A549 treated with AZD9567 at 1 μM for 4 hours (cell line): Measurements from ENCODE around the gene BTK. TPM values are rescaled to one million over a fixed set of nuclear protein-coding genes. Genes with fewer than 3 reads are reported as not detected.

Source experiments
- total RNA-seq: library from RNA; stranded (reverse); fragments of 200-300 nt; extraction: Qiagen RNA extraction; gene quantifications from 5 replicates; pipeline ENCODE4 v1.2.3, GENCODE V29; 2022; ENCODE audit not compliant: insufficient read depth

Gene BTK
- 0.11 to 0.20 TPM (median 0.16 TPM) in 4 of 5 replicates, not detected in the other for total RNA-seq

GRCh38 chrX:101385795-101386541 is at the start of gene BTK:
Gene BTK, minus strand, starts transcription at chrX:101386191. Its CDS starts 10,907 bp downstream, at chrX:101375284.

GRCh38 chrX:101407748-101408531 is 21.9 kb upstream of the BTK start, which contains the start of the genes GLA and HNRNPH2:
Gene GLA, minus strand, starts transcription at chrX:101407925. Its CDS starts 22 bp downstream, at chrX:101407903.
Gene HNRNPH2, plus strand, starts transcription at chrX:101408222. Its CDS starts 3,767 bp downstream, at chrX:101411989.

DNA sequence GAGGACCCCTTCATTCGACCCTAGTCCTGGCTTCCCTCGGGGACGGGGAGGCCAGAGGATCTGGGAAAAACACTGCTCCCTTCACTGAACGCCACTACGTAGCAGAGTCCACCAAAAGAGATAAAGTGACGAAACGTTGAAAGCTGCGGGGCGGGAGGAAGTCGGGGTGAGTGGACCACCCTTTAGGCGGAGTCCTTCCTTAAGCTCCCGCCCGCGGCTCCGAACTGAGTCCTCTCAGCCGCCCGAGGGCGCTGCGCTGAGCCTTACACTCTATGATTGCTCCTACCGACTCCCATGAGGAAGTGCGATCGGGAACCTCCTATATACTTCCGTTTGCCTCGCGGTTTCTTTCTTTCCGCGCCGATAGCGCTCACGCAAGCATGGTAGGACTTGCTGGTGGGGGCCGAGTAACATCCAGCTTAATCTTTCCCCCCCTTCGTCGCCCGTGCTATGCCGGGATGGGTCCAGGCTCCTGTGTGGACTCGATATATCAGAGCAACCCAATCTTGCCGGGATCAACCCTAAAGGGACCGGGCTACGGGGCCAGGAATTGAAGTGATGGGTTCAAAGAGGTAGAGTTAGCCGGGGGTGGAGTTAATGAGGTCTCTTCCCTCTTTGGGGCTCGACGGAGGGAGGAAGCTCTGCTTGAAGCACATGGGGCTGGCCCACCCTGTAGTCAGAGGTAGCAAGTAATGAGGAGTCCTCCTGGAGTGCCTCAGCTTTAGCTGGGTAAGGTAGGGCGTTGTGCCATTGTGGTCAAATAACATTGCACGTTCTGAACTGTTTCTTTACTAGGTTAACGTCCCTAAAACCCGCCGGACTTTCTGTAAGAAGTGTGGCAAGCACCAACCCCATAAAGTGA is 4.9 kb upstream of the BTK start, which contains the start of gene RPL36A:
TSS of gene RPL36A (plus strand) at position 348 of the 862 bp plus-strand sequence. CDS start at position 381, 33 bp downstream.

GRCh38 chrX:101348452-101349192 is 37.4 kb downstream of the BTK start, which contains the start of gene TIMM8A:
Gene TIMM8A, minus strand, starts transcription at chrX:101348742. Its CDS starts 78 bp downstream, at chrX:101348664.

Other genes with a start within 250 kb of the BTK start
- 0.22 to 0.30 TPM (median 0.27 TPM) in 4 of 5 replicates, not detected in the other for gene DRP2, start 166.4 kb downstream of the BTK start, total RNA-seq
- 0.09 to 0.27 TPM (median 0.13 TPM) in 4 of 5 replicates, not detected in the other for gene TAF7L, start 94.9 kb downstream of the BTK start, total RNA-seq
- gene TIMM8A, start 37.4 kb downstream of the BTK start, total RNA-seq, result 30.9 to 32.5 TPM (median 31.9 TPM) in 5 replicates
- gene RPL36A, start 4.8 kb upstream of the BTK start, total RNA-seq, result 2,452 to 3,010 TPM (median 2,524 TPM) in 5 replicates
- gene GLA, start 21.7 kb upstream of the BTK start, total RNA-seq, result 166 to 190 TPM (median 173 TPM) in 5 replicates
- 46.3 to 68.1 TPM (median 54.0 TPM) in 5 replicates for gene HNRNPH2, start 22.0 kb upstream of the BTK start, total RNA-seq
- gene ARMCX4, start 99.3 kb upstream of the BTK start, total RNA-seq, result 0.39 to 1.1 TPM (median 0.58 TPM) in 4 of 5 replicates, not detected in the other
- gene ARMCX1, start 164.4 kb upstream of the BTK start, total RNA-seq, result 0.28 to 0.44 TPM (median 0.29 TPM) in 4 of 5 replicates, not detected in the other
- gene ARMCX6, start 231.8 kb upstream of the BTK start, total RNA-seq, result 45.7 to 53.2 TPM (median 47.9 TPM) in 5 replicates
- 17.8 to 21.9 TPM (median 19.9 TPM) in 5 replicates for gene ARMCX3, start 237.0 kb upstream of the BTK start, total RNA-seq